Measurements from ENCODE around the gene AKAP3.

The AKAP3 gene

GRCh38 chr12:4628406-4628805 lies 20.4 kb downstream of the AKAP3 start:
- no peak for TF ChIP-seq CSDC2 (CRISPR knock-in tag; IDR thresholded peaks at IDR 0.05)
- no peak for TF ChIP-seq PPARA (CRISPR knock-in tag; IDR thresholded peaks at IDR 0.05; ENCODE audit: borderline replicate concordance)
- no peak for TF ChIP-seq ZNF70 (CRISPR knock-in tag; IDR thresholded peaks at IDR 0.05)
- TF ChIP-seq CSRNP3 (CRISPR knock-in tag; IDR thresholded peaks at IDR 0.05): no peak
- TF ChIP-seq, protein P1, sequence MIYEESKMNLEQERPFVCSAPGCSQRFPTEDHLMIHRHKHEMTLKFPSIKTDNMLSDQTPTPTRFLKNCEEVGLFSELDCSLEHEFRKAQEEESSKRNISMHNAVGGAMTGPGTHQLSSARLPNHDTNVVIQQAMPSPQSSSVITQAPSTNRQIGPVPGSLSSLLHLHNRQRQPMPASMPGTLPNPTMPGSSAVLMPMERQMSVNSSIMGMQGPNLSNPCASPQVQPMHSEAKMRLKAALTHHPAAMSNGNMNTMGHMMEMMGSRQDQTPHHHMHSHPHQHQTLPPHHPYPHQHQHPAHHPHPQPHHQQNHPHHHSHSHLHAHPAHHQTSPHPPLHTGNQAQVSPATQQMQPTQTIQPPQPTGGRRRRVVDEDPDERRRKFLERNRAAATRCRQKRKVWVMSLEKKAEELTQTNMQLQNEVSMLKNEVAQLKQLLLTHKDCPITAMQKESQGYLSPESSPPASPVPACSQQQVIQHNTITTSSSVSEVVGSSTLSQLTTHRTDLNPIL (CRISPR knock-in tag; IDR thresholded peaks at IDR 0.05; ENCODE audit: low read depth): no peak
- TF ChIP-seq ZNF565 (CRISPR knock-in tag; conservative IDR thresholded peaks at IDR 0.05; ENCODE audit: low read depth): no peak
- no peak for TF ChIP-seq POU6F1 (CRISPR knock-in tag; IDR thresholded peaks at IDR 0.05; ENCODE audit: borderline replicate concordance, low read depth)
- TF ChIP-seq OSR1 (CRISPR knock-in tag; IDR thresholded peaks at IDR 0.05): no peak
- no peak for TF ChIP-seq ZC3H10 (CRISPR knock-in tag; IDR thresholded peaks at IDR 0.05)
- TF ChIP-seq ISL1 (CRISPR knock-in tag; IDR thresholded peaks at IDR 0.05): no peak
- ATAC-seq: no peak

GRCh38 chr12:4626543-4626942 lies 22.3 kb downstream of the AKAP3 start:
- TF ChIP-seq TSHZ2 (CRISPR knock-in tag; IDR thresholded peaks at IDR 0.05): no peak
- no peak for ATAC-seq

DNA sequence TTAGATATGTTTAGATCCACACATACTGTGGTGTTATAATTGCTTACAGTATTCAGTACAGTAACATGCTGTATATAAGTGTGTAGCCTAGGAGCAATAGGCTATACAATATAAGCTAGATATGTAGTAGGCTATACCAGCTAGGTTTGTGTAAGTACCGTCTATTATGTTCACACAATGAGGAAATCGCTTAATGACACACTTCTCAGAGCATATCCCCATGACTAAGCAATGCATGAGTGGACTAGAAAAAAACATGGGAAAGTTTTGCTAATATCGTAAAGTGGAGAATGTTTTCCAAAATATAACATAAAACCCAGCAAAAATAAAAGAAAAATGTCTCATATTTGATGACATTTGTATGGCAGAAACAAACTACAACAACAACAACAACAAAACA lies 27.3 kb downstream of the AKAP3 start:
- no peak for TF ChIP-seq ISL1 (CRISPR knock-in tag; IDR thresholded peaks at IDR 0.05)
- no peak for TF ChIP-seq ZFP3 (CRISPR knock-in tag; IDR thresholded peaks at IDR 0.05)
- no peak for TF ChIP-seq TSHZ2 (CRISPR knock-in tag; IDR thresholded peaks at IDR 0.05)
- TF ChIP-seq ZNF8 (CRISPR knock-in tag; IDR thresholded peaks at IDR 0.05): no peak
- no peak for TF ChIP-seq TCF4 (CRISPR knock-in tag; IDR thresholded peaks at IDR 0.05; ENCODE audit: borderline replicate concordance)
- no peak for TF ChIP-seq POU6F1 (CRISPR knock-in tag; IDR thresholded peaks at IDR 0.05; ENCODE audit: borderline replicate concordance, low read depth)
- TF ChIP-seq OSR1 (CRISPR knock-in tag; IDR thresholded peaks at IDR 0.05): no peak
- TF ChIP-seq BACH2 (CRISPR knock-in tag; IDR thresholded peaks at IDR 0.05; ENCODE audit: borderline replicate concordance): no peak
- TF ChIP-seq SNAI2 (CRISPR knock-in tag; IDR thresholded peaks at IDR 0.05): no peak
- TF ChIP-seq, protein P1 (CRISPR knock-in tag; IDR thresholded peaks at IDR 0.05; ENCODE audit: low read depth): no peak
- TF ChIP-seq PATZ1 (CRISPR knock-in tag; IDR thresholded peaks at IDR 0.05; ENCODE audit: borderline replicate concordance): no peak
- no peak for TF ChIP-seq GLIS3 (CRISPR knock-in tag; IDR thresholded peaks at IDR 0.05)
- TF ChIP-seq ARNTL (CRISPR knock-in tag; IDR thresholded peaks at IDR 0.05; ENCODE audit: borderline replicate concordance, low read depth): no peak
- TF ChIP-seq CSRNP3 (CRISPR knock-in tag; IDR thresholded peaks at IDR 0.05): no peak
- TF ChIP-seq ZFP30 (CRISPR knock-in tag; IDR thresholded peaks at IDR 0.05): no peak
- no peak for TF ChIP-seq ESRRG (CRISPR knock-in tag; IDR thresholded peaks at IDR 0.05)
- ATAC-seq: no peak
